Skeletal muscle tissue (tissue), 4 donors: ENCODE results near the gene DOK1. TPM values are rescaled to one million over a fixed set of nuclear protein-coding genes. Genes with fewer than 3 reads are reported as not detected.

Source experiments
- H3K27ac ChIP-seq: one replicate; pipeline ENCODE4 v1.7.0; 2013; ENCODE audit warnings: mild to moderate bottlenecking, low read depth, low read length, inconsistent platforms
- H3K27me3 ChIP-seq, 3 donors: one replicate each; pipeline ENCODE4 v1.7.0; 2013; ENCODE audit warnings: low read length in 3 of 3; ENCODE audit not compliant: control insufficient read depth in 3 of 3, insufficient read depth in 3 of 3
- H3K36me3 ChIP-seq, 3 donors: one replicate each; pipeline ENCODE4 v1.7.0; 2013; ENCODE audit warnings: low read length in 3 of 3; ENCODE audit not compliant: control insufficient read depth in 3 of 3, insufficient read depth in 3 of 3
- H3K4me1 ChIP-seq, 3 donors: one replicate each; pipeline ENCODE4 v1.7.0; 2013; ENCODE audit warnings: low read length in 3 of 3, mild to moderate bottlenecking in 3 of 3; ENCODE audit not compliant: control insufficient read depth in 3 of 3, insufficient read depth in 3 of 3
- H3K4me3 ChIP-seq, 3 donors: one replicate each; pipeline ENCODE4 v1.7.0; 2013; ENCODE audit warnings: low read length in 3 of 3
- H3K9ac ChIP-seq, 3 donors: one replicate each; pipeline ENCODE4 v1.7.0; 2013; ENCODE audit warnings: low read length in 3 of 3, mild to moderate bottlenecking in 3 of 3, moderate library complexity in 2 of 3, low read depth in 1 of 3
- H3K9me3 ChIP-seq, 3 donors: one replicate each; pipeline ENCODE4 v1.7.0; 2013; ENCODE audit warnings: low read length in 3 of 3; ENCODE audit not compliant: control insufficient read depth in 3 of 3
- total RNA-seq: library from RNA; depleted of rRNA; stranded (reverse); fragments of >200 nt; gene quantifications from one replicate; pipeline ENCODE4 v1.2.3, GENCODE V29; 2014
- donor health status: Osteomylitis.

The DOK1 gene
- total RNA-seq, 1 donor from 2014 or later = 12.0 TPM

DNA sequence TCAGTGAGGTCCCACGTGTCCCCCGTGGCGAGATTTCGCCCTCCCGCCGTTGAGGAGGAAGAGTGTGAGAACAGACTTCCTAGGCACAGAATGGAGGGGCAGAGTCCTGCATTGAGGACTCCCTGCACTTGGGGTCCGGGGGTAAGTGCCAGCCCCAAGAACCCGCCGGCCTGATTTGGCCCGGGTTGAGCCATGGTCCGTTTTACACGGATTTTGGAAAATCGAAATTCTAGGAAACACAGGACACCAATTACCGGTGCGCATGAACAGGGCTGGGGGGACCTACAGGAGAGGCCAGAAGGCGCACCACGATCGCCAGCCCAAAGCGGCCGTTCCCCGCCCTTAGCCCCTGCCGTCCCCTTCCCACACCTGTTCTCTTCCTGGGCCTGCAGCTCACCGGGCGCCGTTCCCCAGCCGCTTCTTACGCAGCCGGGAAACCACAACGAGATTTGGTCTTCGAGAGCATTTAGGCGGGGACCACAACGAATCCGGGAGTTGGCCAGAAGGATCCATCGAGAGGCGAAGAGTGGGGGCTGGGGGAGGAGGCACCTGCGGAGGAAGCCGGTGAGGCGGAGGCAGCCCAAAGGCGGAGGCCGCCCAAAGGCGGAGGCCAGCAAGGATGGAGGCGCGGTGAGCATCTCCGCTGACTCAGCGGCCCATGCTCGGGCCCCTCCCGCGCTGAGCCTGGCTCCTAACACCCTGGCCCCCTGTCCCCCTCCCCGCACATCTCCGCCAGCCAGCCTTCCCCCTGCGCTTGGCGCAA is 40.7 kb upstream of the DOK1 start:
- Histone ChIP-seq H3K4me3 (no peak overlapping the region), H3K27ac (no peak overlapping the region), H3K9ac (no peak overlapping the region), H3K9me3 (no peaks in the 10 kb centered on the region), H3K4me1 (peaks cover 12 to 15% (median 15%) of the 10 kb centered on the region in 3 donors), H3K36me3 (no peaks in the 10 kb centered on the region), H3K27me3 (peaks cover 84 to 87% (median 85%) of the 10 kb centered on the region in 3 donors)

DNA sequence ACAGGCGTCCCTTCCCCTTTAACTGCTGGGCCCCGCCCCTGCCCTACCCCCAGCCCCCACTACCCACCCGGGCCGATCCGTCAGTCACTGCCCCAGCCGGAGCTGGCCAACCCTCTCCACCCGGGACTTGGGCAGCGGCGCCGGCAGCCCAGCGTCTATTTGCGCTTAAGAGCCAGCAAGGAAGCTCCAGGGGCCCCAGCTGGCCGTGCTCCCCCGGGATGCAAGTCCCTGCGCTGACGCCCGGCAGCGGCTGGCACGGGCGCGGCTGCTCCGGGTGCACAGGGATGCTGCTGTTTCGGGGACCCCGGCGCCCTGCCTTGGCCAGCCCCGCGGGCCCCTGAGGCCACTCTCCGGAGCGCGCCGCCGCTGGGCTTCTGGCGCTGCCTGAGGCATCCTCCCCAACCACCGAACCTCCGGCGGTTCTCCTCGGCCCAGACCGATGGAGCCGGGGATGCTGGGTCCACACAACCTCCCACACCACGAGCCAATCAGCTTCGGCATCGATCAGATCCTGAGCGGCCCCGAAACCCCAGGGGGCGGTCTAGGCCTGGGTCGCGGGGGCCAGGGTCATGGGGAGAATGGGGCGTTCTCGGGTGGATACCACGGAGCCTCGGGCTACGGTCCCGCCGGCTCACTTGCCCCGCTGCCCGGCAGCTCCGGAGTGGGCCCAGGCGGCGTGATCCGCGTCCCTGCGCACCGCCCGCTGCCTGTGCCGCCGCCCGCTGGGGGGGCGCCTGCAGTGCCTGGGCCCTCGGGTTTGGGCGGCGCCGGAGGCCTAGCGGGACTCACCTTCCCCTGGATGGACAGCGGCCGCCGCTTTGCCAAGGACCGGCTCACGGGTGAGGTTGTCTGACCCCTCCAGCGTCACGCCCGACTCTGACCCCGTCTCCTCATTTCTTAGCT is 39.9 kb upstream of the DOK1 start, which contains the start of gene TLX2:
TLX2 (plus strand) TSS at position 83 of the 903 bp plus-strand sequence; CDS start at position 440, 357 bp downstream.
- H3K4me1 ChIP-seq = peaks cover 12 to 15% (median 15%) of the 10 kb centered on the region in 3 donors
- no peaks in the 10 kb centered on the region for H3K9me3 ChIP-seq
- H3K4me3 ChIP-seq = no peak within 1 kb of the TSS
- peaks cover 89 to 93% (median 93%) of the 10 kb centered on the region in 3 donors for H3K27me3 ChIP-seq
- H3K27ac ChIP-seq = no peak within 1 kb of the TSS
- no peaks in the 10 kb centered on the region for H3K36me3 ChIP-seq
- no peak within 1 kb of the TSS for H3K9ac ChIP-seq

DNA sequence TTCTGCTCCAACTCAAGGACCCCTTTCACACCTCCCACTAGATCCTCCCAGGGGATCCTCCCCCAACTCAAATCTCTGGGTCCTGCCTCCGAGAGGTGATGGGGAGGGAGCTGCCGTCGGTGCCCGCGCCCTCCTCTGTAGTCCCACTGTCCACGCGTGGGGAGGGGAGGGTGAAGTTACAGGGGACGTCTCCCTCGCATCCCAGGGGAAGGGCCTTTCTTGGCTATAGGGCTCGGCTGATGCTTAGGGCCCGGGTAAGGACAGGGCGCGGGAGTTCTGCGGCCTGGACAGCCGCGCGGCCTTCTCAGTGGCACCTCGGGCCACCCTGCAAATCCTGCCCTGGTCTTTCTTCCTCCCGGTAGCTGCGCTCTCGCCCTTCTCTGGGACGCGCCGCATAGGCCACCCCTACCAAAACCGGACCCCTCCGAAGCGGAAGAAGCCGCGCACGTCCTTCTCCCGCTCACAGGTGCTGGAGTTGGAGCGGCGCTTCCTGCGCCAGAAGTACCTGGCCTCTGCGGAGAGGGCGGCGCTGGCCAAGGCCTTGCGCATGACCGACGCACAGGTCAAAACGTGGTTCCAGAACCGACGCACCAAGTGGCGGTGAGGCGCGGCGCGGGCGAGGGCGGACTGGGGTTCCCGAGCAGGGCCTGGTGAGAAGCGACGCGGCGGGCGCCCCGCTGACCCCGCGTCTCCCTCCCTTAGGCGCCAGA is 39.1 kb upstream of the DOK1 start:
- H3K27me3 ChIP-seq = peaks cover 93 to 94% (median 94%) of the 10 kb centered on the region in 3 donors

DNA sequence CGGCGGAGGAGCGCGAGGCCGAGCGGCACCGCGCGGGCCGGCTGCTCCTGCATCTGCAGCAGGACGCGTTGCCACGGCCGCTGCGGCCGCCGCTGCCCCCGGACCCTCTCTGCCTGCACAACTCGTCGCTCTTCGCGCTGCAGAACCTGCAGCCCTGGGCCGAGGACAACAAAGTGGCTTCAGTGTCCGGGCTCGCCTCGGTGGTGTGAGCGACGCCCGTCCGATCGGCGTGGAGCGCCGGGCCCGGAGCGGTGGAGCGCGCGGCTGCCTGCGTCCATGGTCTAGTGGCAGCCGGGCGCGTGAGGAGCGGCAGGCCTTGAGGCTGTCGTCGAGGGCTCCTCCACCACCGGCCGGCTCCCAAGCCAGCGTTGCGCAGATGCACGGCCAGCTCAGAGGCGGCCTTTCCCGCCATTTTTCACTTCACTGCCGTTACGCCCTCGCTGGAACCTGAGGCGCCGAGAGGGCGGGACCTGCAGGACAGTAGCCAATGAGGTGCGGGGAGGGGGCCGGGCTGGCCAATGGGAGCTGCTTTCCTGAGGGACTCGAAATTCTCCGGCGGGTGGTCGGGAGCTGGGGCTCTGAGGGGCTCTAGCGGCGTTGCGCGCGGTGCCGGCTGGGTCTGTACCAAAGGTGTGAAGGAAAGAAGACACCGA is 38.4 kb upstream of the DOK1 start:
- Histone ChIP-seq H3K4me3 (peak overlapping the region; percentile 9 to 57 (median 41)), H3K36me3 (no peaks in the 10 kb centered on the region), H3K9me3 (no peaks in the 10 kb centered on the region), H3K27ac (no peak overlapping the region), H3K27me3 (peaks cover 88 to 93% (median 91%) of the 10 kb centered on the region in 3 donors), H3K9ac (no peak overlapping the region), H3K4me1 (peaks cover 12 to 15% (median 15%) of the 10 kb centered on the region in 3 donors)

More for the DNA sequence above, 39.1 kb upstream of the DOK1 start:
- H3K9me3 ChIP-seq = no peaks in the 10 kb centered on the region
- H3K4me3 ChIP-seq = peak overlapping the region in 2 of 3 donors; percentile 35 to 57
- H3K4me1 ChIP-seq = peaks cover 12 to 15% (median 15%) of the 10 kb centered on the region in 3 donors
- H3K9ac ChIP-seq = no peak overlapping the region
- no peak overlapping the region for H3K27ac ChIP-seq
- no peaks in the 10 kb centered on the region for H3K36me3 ChIP-seq

DNA sequence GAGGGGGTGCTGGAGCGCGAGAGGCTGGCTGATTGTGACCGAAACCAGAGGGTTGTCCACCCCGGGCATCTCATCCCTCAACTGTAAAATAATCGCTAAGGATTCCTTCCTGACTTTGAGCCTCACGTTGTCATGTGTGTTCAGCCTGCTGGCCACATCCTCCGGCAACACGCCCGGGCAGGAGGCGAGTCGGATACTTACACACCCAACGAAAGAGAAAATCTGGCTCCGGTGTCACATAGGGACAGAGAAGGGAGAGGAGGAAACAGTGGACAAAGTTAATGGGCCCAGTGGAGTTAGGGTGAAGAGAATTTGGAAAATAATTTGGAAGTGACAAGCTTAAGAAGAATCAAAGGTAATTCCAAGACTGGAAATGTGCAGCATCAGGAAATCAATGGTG is 37.9 kb upstream of the DOK1 start:
- Histone ChIP-seq H3K27ac (no peak overlapping the region), H3K4me3 (peak overlapping the region in 2 of 3 donors; percentile 41 to 57), H3K36me3 (no peaks in the 10 kb centered on the region), H3K9me3 (no peaks in the 10 kb centered on the region), H3K27me3 (peaks cover 83 to 88% (median 86%) of the 10 kb centered on the region in 3 donors), H3K4me1 (peaks cover 12 to 15% (median 15%) of the 10 kb centered on the region in 3 donors), H3K9ac (no peak overlapping the region)

DNA sequence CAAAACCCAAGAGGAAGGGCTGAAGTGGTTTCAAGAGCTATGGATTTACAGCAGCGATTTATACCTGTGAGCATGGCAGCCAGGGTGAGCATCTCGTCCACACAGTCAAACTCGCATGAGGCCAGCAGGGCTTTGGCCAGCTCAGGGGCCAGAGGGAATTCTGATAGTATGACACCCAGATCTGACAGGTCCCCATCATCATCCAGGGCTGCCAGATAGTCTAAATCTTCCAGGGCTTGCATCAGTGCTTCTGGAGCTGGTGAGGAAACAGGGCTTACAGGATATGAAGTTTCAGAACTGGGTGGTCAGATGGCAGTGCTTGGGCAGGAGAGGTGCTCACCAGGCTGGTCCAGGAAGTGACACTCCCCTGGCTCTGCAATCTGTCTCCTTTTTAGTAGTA is 32.0 kb upstream of the DOK1 start:
- peaks cover 18 to 21% (median 20%) of the 10 kb centered on the region in 3 donors for H3K36me3 ChIP-seq
- no peaks in the 10 kb centered on the region for H3K4me1 ChIP-seq
- H3K27me3 ChIP-seq = peaks cover 33 to 34% (median 33%) of the 10 kb centered on the region in 3 donors
- no peaks in the 10 kb centered on the region for H3K9me3 ChIP-seq
- no peak overlapping the region for H3K4me3 ChIP-seq
- no peak overlapping the region for H3K27ac ChIP-seq
- no peak overlapping the region for H3K9ac ChIP-seq

- Histone ChIP-seq H3K4me3 (no peak overlapping the region), H3K4me1 (peaks cover 11 to 15% (median 14%) of the 10 kb centered on the region in 3 donors), H3K36me3 (peaks cover 28 to 35% (median 30%) of the 10 kb centered on the region in 3 donors), H3K27me3 (peaks cover 18 to 19% (median 18%) of the 10 kb centered on the region in 3 donors), H3K9me3 (no peaks in the 10 kb centered on the region), H3K9ac (no peak overlapping the region), H3K27ac (no peak overlapping the region)
Measured at GRCh38 chr2:74524005-74524404, 30.5 kb upstream of the DOK1 start.

GRCh38 chr2:74524955-74525716 is 29.4 kb upstream of the DOK1 start:
- Histone ChIP-seq H3K9ac (no peak overlapping the region), H3K27me3 (peaks cover 7 to 8% (median 8%) of the 10 kb centered on the region in 3 donors), H3K9me3 (no peaks in the 10 kb centered on the region), H3K27ac (no peak overlapping the region), H3K4me1 (peaks cover 13 to 17% (median 17%) of the 10 kb centered on the region in 3 donors), H3K36me3 (peaks cover 28 to 35% (median 30%) of the 10 kb centered on the region in 3 donors), H3K4me3 (no peak overlapping the region)
